Panc1 (cell line): Measurements from ENCODE around the gene KREMEN2. TPM values are rescaled to one million over a fixed set of nuclear protein-coding genes. Genes with fewer than 3 reads are reported as not detected.

Experiments used
- ATAC-seq: fragments of 200-7000 bp; cut with Tn5 transposase; 2 replicates; pipeline ENCODE4 v1.9.1; 2020; ENCODE audit warnings: mild to moderate bottlenecking, moderate library complexity
- BruUV-seq: library from RNA; stranded (reverse); fragments of 400-500 nt; replicated peaks from 2 replicates; lab custom pipeline; 2021; lab: Mats Ljungman, UMichigan
- CTCF ChIA-PET: fragments of 300-600 bp; sonication (Branson Sonifier 250); formaldehyde crosslinking; loops from one replicate; lab custom pipeline; 2022; ENCODE audit warnings: antibody characterized with exemption; lab: Charles Lee
- POLR2A ChIA-PET: fragments of 300-600 bp; sonication (Branson Sonifier 250); formaldehyde crosslinking; loops from one replicate; lab custom pipeline; 2022; ENCODE audit warnings: antibody characterized with exemption; lab: Charles Lee
- DNase-seq: peaks from one replicate; pipeline ENCODE4 v3.0.0-alpha.2; 2010; ENCODE audit warnings: low read depth, low spot score
- H3K27ac ChIP-seq: 2 replicates; pipeline ENCODE4 v1.5.1; 2011; ENCODE audit warnings: mild to moderate bottlenecking, low read length, inconsistent platforms
- H3K27me3 ChIP-seq: fragments of 200-500 bp; sonication (Bioruptor generic); 2 replicates; pipeline ENCODE4 v1.6.0; 2014; ENCODE audit warnings: low read length, inconsistent platforms; ENCODE audit not compliant: control insufficient read depth, insufficient read depth
- H3K36me3 ChIP-seq: fragments of 200-500 bp; sonication (Bioruptor generic); 2 replicates; pipeline ENCODE4 v1.5.1; 2014; ENCODE audit warnings: inconsistent platforms, mild to moderate bottlenecking, low read length, moderate library complexity; ENCODE audit not compliant: control insufficient read depth, insufficient read depth
- H3K4me1 ChIP-seq: 2 replicates; pipeline ENCODE4 v1.5.1; 2011; ENCODE audit warnings: inconsistent platforms, mild to moderate bottlenecking, low read length, moderate library complexity; ENCODE audit not compliant: control insufficient read depth, insufficient read depth
- H3K4me3 ChIP-seq, 2 experiments: 2 replicates each; pipeline ENCODE4 v1.5.1; 2011 to 2012; ENCODE audit warnings: low read depth in 2 of 2, low read length in 2 of 2, mild to moderate bottlenecking in 2 of 2, inconsistent platforms in 1 of 2, moderate library complexity in 1 of 2
- H3K9me3 ChIP-seq: fragments of 200-500 bp; sonication (Bioruptor generic); 2 replicates; pipeline ENCODE4 v1.5.1; 2014; ENCODE audit warnings: low read depth, mild to moderate bottlenecking, inconsistent platforms, low read length, moderate library complexity; ENCODE audit not compliant: control insufficient read depth, insufficient read depth
- POLR2AphosphoS5 ChIP-seq: IDR thresholded peaks from 2 replicates; pipeline ENCODE4 v1.6.1; 2012; ENCODE audit warnings: mild to moderate bottlenecking, low read depth, low read length, moderate library complexity
- REST ChIP-seq, 2 experiments: IDR thresholded peaks; 2 replicates each; pipeline ENCODE4 v1.6.1; 2011 to 2012; ENCODE audit warnings: low read depth in 2 of 2, control low read depth in 1 of 2, low read length in 1 of 2, mild to moderate bottlenecking in 1 of 2, moderate library complexity in 1 of 2; ENCODE audit not compliant: insufficient read depth in 1 of 2
- SIN3A ChIP-seq: IDR thresholded peaks from 2 replicates; pipeline ENCODE4 v1.6.1; 2012; ENCODE audit warnings: low read depth, mild to moderate bottlenecking, low read length, moderate library complexity, borderline replicate concordance; ENCODE audit not compliant: insufficient read depth
- TCF7L2 ChIP-seq: IDR thresholded peaks from 2 replicates; pipeline ENCODE4 v1.6.1; 2011; ENCODE audit warnings: mild to moderate bottlenecking, low read depth, low read length, inconsistent platforms
- in situ Hi-C: cut with HindIII; loops from 2 replicates; pipeline ENCODE4 v1.10.0; 2016; ENCODE audit warnings: low sequenced_read_pairs, low pct_unique_long_range_greater_than_20kb
- intact Hi-C: fragments of 100-400 bp; cut with micrococcal nuclease; formaldehyde crosslinking; loops from one replicate; pipeline ENCODE4 v1.10.0; 2022; ENCODE audit not compliant: unreplicated experiment
- total RNA-seq: library from RNA; stranded (reverse); gene quantifications from one replicate; pipeline ENCODE4 v1.2.1, GENCODE V29; 2021; ENCODE audit not compliant: unreplicated experiment
- TF ChIP-seq, protein P1 (sequence below): fragments of 450-650 bp; IDR thresholded peaks from 2 replicates; pipeline ENCODE4 v1.5.1; 2017; ENCODE audit warnings: mild to moderate bottlenecking

KREMEN2 gene
- total RNA-seq, 1 experiment from 2014 or later, result 10.8 TPM

GRCh38 chr16:3004319-3004718 is 40.2 kb downstream of the KREMEN2 start:
- DNase-seq (no peak), ATAC-seq (peak; percentile 60)
- Histone ChIP-seq H3K27ac (no peak overlapping the region), H3K9me3 (no peaks in the 10 kb centered on the region), H3K36me3 (no peaks in the 10 kb centered on the region), H3K4me1 (peaks cover 25% of the 10 kb centered on the region), H3K4me3 (peak overlapping the region in 1 of 2 experiments; percentile 18; a peak in 3 of 4 replicates), H3K27me3 (no peaks in the 10 kb centered on the region)
- TF ChIP-seq TCF7L2, result no peak
- TF ChIP-seq POLR2AphosphoS5, result no peak
- no peak for TF ChIP-seq SIN3A
- TF ChIP-seq REST (IDR thresholded peaks at IDR 0.05; ENCODE audit: insufficient read depth in 1 of 2, low read depth in 2 of 2, low read length in 1 of 2), result no peak
- TF ChIP-seq, protein P1, sequence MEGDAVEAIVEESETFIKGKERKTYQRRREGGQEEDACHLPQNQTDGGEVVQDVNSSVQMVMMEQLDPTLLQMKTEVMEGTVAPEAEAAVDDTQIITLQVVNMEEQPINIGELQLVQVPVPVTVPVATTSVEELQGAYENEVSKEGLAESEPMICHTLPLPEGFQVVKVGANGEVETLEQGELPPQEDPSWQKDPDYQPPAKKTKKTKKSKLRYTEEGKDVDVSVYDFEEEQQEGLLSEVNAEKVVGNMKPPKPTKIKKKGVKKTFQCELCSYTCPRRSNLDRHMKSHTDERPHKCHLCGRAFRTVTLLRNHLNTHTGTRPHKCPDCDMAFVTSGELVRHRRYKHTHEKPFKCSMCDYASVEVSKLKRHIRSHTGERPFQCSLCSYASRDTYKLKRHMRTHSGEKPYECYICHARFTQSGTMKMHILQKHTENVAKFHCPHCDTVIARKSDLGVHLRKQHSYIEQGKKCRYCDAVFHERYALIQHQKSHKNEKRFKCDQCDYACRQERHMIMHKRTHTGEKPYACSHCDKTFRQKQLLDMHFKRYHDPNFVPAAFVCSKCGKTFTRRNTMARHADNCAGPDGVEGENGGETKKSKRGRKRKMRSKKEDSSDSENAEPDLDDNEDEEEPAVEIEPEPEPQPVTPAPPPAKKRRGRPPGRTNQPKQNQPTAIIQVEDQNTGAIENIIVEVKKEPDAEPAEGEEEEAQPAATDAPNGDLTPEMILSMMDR, result no peak
- ChIA-PET POLR2A (interaction anchor here (0.6 kb wide), 2 partner anchors 20 to 29 kb away, joined by 3 to 4 read pairs; no protein-coding TSS in a partner anchor), CTCF (interaction anchor here (0.7 to 1.2 kb wide), 4 partner anchors 16 to 27 kb away, joined by 3 to 11 read pairs (median 4); partner anchors contain the start of gene TNFRSF12A)
- no TSS peak for BruUV-seq
- intact Hi-C loops, result no loop called here
- in situ Hi-C loops, result no loop called here

- in situ Hi-C loops (no loop called here), intact Hi-C loops (no loop called here)
- peak; percentile 42; the same call in 1 of the 2 replicates for TF ChIP-seq POLR2AphosphoS5
- no peak for TF ChIP-seq TCF7L2
These were observed 40.8 kb downstream of the KREMEN2 start for GRCh38 chr16:3004781-3005284.

More at GRCh38 chr16:3004781-3005284, 40.8 kb downstream of the KREMEN2 start:
- DNase-seq (no peak), ATAC-seq (peak; percentile 46)
- H3K27me3 ChIP-seq, result no peaks in the 10 kb centered on the region
- no peaks in the 10 kb centered on the region for H3K9me3 ChIP-seq
- H3K27ac ChIP-seq, result peak overlapping the region; percentile 91
- no TSS peak for BruUV-seq
- peaks cover 29% of the 10 kb centered on the region for H3K4me1 ChIP-seq
- CTCF ChIA-PET, result interaction anchor here (0.6 kb wide), 1 partner anchor 27 kb away, joined by 3 read pairs; no protein-coding TSS in a partner anchor
- H3K4me3 ChIP-seq, result peak overlapping the region; percentile 64 to 87
- no peaks in the 10 kb centered on the region for H3K36me3 ChIP-seq
- POLR2A ChIA-PET, result interaction anchor here (0.6 kb wide), 2 partner anchors 20 to 29 kb away, joined by 3 to 4 read pairs; no protein-coding TSS in a partner anchor
